ENCODE results near the gene PHOX2B. TPM values are rescaled to one million over a fixed set of nuclear protein-coding genes. Genes with fewer than 3 reads are reported as not detected.

The PHOX2B gene
- total RNA-seq, 1 donor from 2014 or later, result not detected

DNA sequence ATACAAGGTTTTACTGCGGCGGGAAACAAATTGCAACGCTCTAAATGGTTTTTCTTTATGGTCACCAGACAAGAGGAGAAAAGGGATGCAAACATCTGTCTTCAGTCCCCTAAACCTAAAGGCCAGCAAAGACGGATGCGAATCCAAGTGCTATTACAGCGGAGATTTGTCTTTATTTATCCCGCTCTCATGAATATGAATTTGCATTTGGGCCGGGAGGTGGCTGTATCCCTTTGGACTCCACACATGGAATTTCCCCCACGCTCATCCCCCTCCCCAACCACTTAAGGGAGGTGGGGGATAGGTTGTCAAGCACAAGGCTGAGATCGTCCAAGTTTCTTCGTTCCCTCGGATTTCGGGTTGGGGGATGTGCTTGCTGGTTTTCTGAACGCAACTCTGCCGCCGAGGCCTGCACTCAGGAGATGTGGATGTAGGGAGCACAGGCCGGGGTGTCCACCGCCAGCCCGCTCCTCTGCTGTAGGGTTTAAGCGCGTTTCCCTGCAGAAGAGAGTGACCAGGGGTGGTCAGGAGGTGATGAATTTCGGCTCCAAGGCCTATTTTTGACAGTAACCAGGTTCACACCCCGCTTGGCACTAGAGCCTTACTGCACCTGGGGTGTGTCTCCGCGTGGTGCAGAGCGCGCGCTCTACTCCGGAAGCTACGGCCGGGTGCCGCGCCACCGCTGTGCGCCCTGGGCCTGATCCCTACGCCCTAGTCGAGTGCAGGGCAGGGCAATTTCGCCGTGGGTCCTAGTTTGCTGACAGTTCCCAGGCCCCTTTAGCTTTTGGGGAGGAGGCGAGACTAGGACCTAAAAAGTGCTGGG, 2.3 kb upstream of the PHOX2B start:
- Histone ChIP-seq H3K4me3 (ENCODE audit: low read depth, low read length) (no peak overlapping the region), H3K27me3 (ENCODE audit: control insufficient read depth, insufficient read depth, low read length) (peaks cover 85% of the 10 kb centered on the region), H3K36me3 (ENCODE audit: control insufficient read depth, insufficient read depth, low read length) (no peaks in the 10 kb centered on the region)
- no peak for DNase-seq (ENCODE audit: low read depth)
- TF ChIP-seq, protein P1, sequence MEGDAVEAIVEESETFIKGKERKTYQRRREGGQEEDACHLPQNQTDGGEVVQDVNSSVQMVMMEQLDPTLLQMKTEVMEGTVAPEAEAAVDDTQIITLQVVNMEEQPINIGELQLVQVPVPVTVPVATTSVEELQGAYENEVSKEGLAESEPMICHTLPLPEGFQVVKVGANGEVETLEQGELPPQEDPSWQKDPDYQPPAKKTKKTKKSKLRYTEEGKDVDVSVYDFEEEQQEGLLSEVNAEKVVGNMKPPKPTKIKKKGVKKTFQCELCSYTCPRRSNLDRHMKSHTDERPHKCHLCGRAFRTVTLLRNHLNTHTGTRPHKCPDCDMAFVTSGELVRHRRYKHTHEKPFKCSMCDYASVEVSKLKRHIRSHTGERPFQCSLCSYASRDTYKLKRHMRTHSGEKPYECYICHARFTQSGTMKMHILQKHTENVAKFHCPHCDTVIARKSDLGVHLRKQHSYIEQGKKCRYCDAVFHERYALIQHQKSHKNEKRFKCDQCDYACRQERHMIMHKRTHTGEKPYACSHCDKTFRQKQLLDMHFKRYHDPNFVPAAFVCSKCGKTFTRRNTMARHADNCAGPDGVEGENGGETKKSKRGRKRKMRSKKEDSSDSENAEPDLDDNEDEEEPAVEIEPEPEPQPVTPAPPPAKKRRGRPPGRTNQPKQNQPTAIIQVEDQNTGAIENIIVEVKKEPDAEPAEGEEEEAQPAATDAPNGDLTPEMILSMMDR (IDR thresholded peaks at IDR 0.05; ENCODE audit: insufficient read depth, low read length, poor library complexity, severe bottlenecking), result no peak

GRCh38 chr4:41750121-41750625, 1.6 kb upstream of the PHOX2B start:
- no peak for DNase-seq (ENCODE audit: low read depth)
- peaks cover 88% of the 10 kb centered on the region for H3K27me3 ChIP-seq (ENCODE audit: control insufficient read depth, insufficient read depth, low read length)
- TF ChIP-seq, protein P1 (IDR thresholded peaks at IDR 0.05; ENCODE audit: insufficient read depth, low read length, poor library complexity, severe bottlenecking), result no peak
- no peaks in the 10 kb centered on the region for H3K36me3 ChIP-seq (ENCODE audit: control insufficient read depth, insufficient read depth, low read length)
- no peak overlapping the region for H3K4me3 ChIP-seq (ENCODE audit: low read depth, low read length)

DNA sequence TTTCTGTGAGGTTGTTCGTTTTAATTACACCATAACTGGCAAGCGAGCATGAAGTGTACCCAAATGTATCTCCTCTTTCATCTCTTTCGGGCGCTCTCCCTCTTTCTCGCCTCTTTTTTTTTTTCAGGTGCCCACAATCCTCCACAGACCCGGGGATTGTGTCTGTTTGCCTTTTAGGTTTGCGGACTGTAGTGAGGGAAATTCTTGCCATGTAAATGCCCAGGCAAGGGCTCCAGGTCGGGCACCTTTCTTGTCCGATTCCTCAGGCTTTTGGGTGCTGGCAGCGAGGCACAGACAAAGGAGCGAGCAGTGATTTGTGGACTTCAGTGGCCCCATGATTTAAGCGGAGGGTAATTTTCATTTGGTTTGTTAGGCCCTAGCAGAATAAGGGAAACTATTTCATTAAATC, 1.1 kb upstream of the PHOX2B start:
- Histone ChIP-seq H3K27me3 (ENCODE audit: control insufficient read depth, insufficient read depth, low read length) (peaks cover 90% of the 10 kb centered on the region), H3K4me3 (ENCODE audit: low read depth, low read length) (no peak overlapping the region), H3K36me3 (ENCODE audit: control insufficient read depth, insufficient read depth, low read length) (no peaks in the 10 kb centered on the region)
- no peak for DNase-seq (ENCODE audit: low read depth)
- TF ChIP-seq, protein P1 (IDR thresholded peaks at IDR 0.05; ENCODE audit: insufficient read depth, low read length, poor library complexity, severe bottlenecking), result no peak

DNA sequence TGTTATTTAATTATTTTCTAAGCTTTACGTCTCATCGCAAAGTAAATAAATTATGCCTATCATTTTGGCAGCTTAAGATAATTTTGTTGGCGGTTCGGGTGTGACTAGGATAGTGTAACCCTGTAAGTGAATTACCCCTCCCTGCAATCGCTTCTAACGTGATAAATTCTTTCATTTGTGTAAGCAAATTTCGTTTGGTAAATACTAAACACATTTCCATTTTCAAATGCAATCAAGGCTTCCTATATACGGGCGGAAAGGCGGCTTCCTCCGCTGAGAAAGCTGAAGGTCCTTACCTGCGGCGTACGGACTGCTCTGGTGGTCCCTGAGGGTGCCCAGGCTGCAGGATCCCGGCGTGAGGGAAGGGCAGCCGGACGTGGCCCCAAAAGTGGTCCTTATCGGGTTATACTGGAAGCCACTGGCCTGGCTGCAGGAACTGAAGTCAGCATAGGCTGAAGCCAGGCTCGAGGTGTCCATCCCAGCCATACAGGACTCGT, 403 bp downstream of the PHOX2B start:
- TF ChIP-seq, protein P1 (IDR thresholded peaks at IDR 0.05; ENCODE audit: insufficient read depth, low read length, poor library complexity, severe bottlenecking), result no peak
- H3K4me3 ChIP-seq (ENCODE audit: low read depth, low read length), result no peak overlapping the region
- peaks cover 93% of the 10 kb centered on the region for H3K27me3 ChIP-seq (ENCODE audit: control insufficient read depth, insufficient read depth, low read length)
- DNase-seq (ENCODE audit: low read depth), result no peak
- no peaks in the 10 kb centered on the region for H3K36me3 ChIP-seq (ENCODE audit: control insufficient read depth, insufficient read depth, low read length)

GRCh38 chr4:41747230-41748055, 1.1 kb downstream of the PHOX2B start:
- Histone ChIP-seq H3K4me3 (ENCODE audit: low read depth, low read length) (no peak overlapping the region), H3K27me3 (ENCODE audit: control insufficient read depth, insufficient read depth, low read length) (peaks cover 93% of the 10 kb centered on the region), H3K36me3 (ENCODE audit: control insufficient read depth, insufficient read depth, low read length) (no peaks in the 10 kb centered on the region)
- DNase-seq (ENCODE audit: low read depth), result no peak
- TF ChIP-seq, protein P1 (IDR thresholded peaks at IDR 0.05; ENCODE audit: insufficient read depth, low read length, poor library complexity, severe bottlenecking), result no peak
